Peyer's patch (tissue), 4 donors: Measurements from ENCODE around the gene PLPP3.

Experiments
- POLR2A ChIP-seq, 2 donors: fragments of 450-650 bp; IDR thresholded peaks; one replicate each; pipeline ENCODE4 v1.5.1; 2017; ENCODE audit warnings: antibody characterized with exemption in 2 of 2, mild to moderate bottlenecking in 2 of 2, moderate library complexity in 2 of 2
- TF ChIP-seq, protein P1 (sequence below), 6 experiments: fragments of 450-650 bp in 4 of 6; fragments of 200-600 bp in 2 of 6; sonication (generic) in 1 of 6; IDR thresholded peaks; one replicate each; pipeline ENCODE4 v1.5.1; 2017 to 2019; ENCODE audit warnings: antibody characterized with exemption in 6 of 6, mild to moderate bottlenecking in 3 of 6, moderate library complexity in 1 of 6

DNA sequence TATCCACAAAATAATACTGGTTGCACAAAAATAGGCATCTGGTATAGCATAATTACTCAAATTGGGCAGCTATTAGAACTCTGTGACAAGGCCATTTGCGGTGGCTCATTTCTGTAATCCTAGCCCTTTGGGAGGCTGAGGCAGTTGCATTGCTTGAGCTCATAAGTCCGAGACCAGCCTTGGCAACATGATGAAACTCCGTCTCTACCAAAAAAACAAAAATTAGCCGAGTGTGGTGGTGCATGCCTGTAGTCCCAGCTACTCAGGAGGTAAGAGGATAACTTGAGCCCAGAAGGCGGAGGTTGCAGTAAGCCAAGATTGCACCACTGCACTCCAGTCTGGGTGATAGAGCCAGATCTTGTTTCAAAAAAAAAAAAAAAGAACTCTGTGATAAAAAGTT lies 36.7 kb downstream of the PLPP3 start:
- TF ChIP-seq, protein P1, sequence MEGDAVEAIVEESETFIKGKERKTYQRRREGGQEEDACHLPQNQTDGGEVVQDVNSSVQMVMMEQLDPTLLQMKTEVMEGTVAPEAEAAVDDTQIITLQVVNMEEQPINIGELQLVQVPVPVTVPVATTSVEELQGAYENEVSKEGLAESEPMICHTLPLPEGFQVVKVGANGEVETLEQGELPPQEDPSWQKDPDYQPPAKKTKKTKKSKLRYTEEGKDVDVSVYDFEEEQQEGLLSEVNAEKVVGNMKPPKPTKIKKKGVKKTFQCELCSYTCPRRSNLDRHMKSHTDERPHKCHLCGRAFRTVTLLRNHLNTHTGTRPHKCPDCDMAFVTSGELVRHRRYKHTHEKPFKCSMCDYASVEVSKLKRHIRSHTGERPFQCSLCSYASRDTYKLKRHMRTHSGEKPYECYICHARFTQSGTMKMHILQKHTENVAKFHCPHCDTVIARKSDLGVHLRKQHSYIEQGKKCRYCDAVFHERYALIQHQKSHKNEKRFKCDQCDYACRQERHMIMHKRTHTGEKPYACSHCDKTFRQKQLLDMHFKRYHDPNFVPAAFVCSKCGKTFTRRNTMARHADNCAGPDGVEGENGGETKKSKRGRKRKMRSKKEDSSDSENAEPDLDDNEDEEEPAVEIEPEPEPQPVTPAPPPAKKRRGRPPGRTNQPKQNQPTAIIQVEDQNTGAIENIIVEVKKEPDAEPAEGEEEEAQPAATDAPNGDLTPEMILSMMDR (IDR thresholded peaks at IDR 0.05): no peak
- no peak for TF ChIP-seq POLR2A (IDR thresholded peaks at IDR 0.05)
